Lower lobe of right lung (tissue), 2 donors: Measurements from ENCODE around the gene MAN2A1. TPM values are rescaled to one million over a fixed set of nuclear protein-coding genes. Genes with fewer than 3 reads are reported as not detected.

Experiments
- ATAC-seq, 2 donors: fragments of 200-7000 bp; cut with Tn5 transposase; one replicate each; pipeline ENCODE4 v1.9.1; 2020 to 2022; ENCODE audit warnings: mild to moderate bottlenecking in 2 of 2, moderate library complexity in 2 of 2
- DNase-seq: peaks from one replicate; pipeline ENCODE4 v3.0.0-alpha.2; 2020
- H3K27ac ChIP-seq: fragments of 200-600 bp; one replicate; pipeline ENCODE4 v1.8.0; 2022
- H3K27me3 ChIP-seq: fragments of 200-600 bp; one replicate; pipeline ENCODE4 v1.8.0; 2022; ENCODE audit warnings: low read depth
- H3K36me3 ChIP-seq: fragments of 200-600 bp; one replicate; pipeline ENCODE4 v1.8.0; 2022; ENCODE audit warnings: mild to moderate bottlenecking
- H3K4me1 ChIP-seq: fragments of 200-600 bp; one replicate; pipeline ENCODE4 v1.8.0; 2022
- H3K4me3 ChIP-seq: fragments of 200-600 bp; one replicate; pipeline ENCODE4 v1.8.0; 2022; ENCODE audit warnings: mild to moderate bottlenecking
- H3K9me3 ChIP-seq: fragments of 200-600 bp; one replicate; pipeline ENCODE4 v1.8.0; 2022
- CTCF ChIP-seq: fragments of 200-600 bp; IDR thresholded peaks from one replicate; pipeline ENCODE4 v1.8.0; 2022; ENCODE audit warnings: antibody characterized with exemption, mild to moderate bottlenecking
- intact Hi-C: fragments of 100-400 bp; cut with DNase I; formaldehyde crosslinking; loops from one replicate; pipeline ENCODE4 v1.11.0; 2022
- total RNA-seq: library from RNA; stranded (reverse); fragmentation: NEBNext Ultra II Directional; extraction: Animal tissue kit (Norgen Biotek cat#: 25700); gene quantifications from one replicate; pipeline ENCODE4 v1.2.1, GENCODE V29; 2021
- donor health status: DM: no; HTN: yes; CAD: no; lungs with severe emphysema.

The MAN2A1 gene
- total RNA-seq, 1 donor from 2014 or later, result 42.9 TPM

- H3K27me3 ChIP-seq, result no peaks in the 10 kb centered on the region
- H3K36me3 ChIP-seq, result no peaks in the 10 kb centered on the region
- H3K27ac ChIP-seq, result no peak overlapping the region
- intact Hi-C loops, result no loop called here
- no peak for TF ChIP-seq CTCF
- H3K4me3 ChIP-seq, result no peak overlapping the region
- ATAC-seq, result no peak
- H3K4me1 ChIP-seq, result no peaks in the 10 kb centered on the region
- no peak for DNase-seq
- no peaks in the 10 kb centered on the region for H3K9me3 ChIP-seq
Observed at GRCh38 chr5:109678447-109678846, 11.3 kb upstream of the MAN2A1 start.

- H3K4me3 ChIP-seq, result no peak overlapping the region
- ATAC-seq (no peak), DNase-seq (no peak)
- H3K36me3 ChIP-seq, result no peaks in the 10 kb centered on the region
- no peak for TF ChIP-seq CTCF
- no peaks in the 10 kb centered on the region for H3K9me3 ChIP-seq
- intact Hi-C loops, result no loop called here
- H3K27me3 ChIP-seq, result no peaks in the 10 kb centered on the region
- H3K27ac ChIP-seq, result no peak overlapping the region
- H3K4me1 ChIP-seq, result no peaks in the 10 kb centered on the region
Observed at GRCh38 chr5:109681763-109682162, 8.0 kb upstream of the MAN2A1 start.

GRCh38 chr5:109682383-109682782, 7.3 kb upstream of the MAN2A1 start:
- TF ChIP-seq CTCF, result no peak
- Histone ChIP-seq H3K27me3 (no peaks in the 10 kb centered on the region), H3K4me3 (no peak overlapping the region), H3K36me3 (no peaks in the 10 kb centered on the region), H3K27ac (no peak overlapping the region), H3K9me3 (no peaks in the 10 kb centered on the region), H3K4me1 (no peaks in the 10 kb centered on the region)
- no peak for DNase-seq
- intact Hi-C loops, result no loop called here
- ATAC-seq, result no peak

- Histone ChIP-seq H3K27me3 (no peaks in the 10 kb centered on the region), H3K36me3 (no peaks in the 10 kb centered on the region), H3K27ac (no peak overlapping the region), H3K9me3 (no peaks in the 10 kb centered on the region), H3K4me1 (no peaks in the 10 kb centered on the region), H3K4me3 (no peak overlapping the region)
- DNase-seq, result no peak
- intact Hi-C loops, result no loop called here
- no peak for TF ChIP-seq CTCF
- no peak for ATAC-seq
Observed at GRCh38 chr5:109685916-109686315, 3.8 kb upstream of the MAN2A1 start.

- DNase-seq (no peak), ATAC-seq (no peak)
- Histone ChIP-seq H3K36me3 (no peaks in the 10 kb centered on the region), H3K9me3 (no peaks in the 10 kb centered on the region), H3K4me1 (peaks cover 19% of the 10 kb centered on the region), H3K27me3 (no peaks in the 10 kb centered on the region), H3K27ac (peak overlapping the region; percentile 94), H3K4me3 (peak overlapping the region; percentile 89)
- intact Hi-C loops, result no loop called here
- peak; percentile 55 for TF ChIP-seq CTCF
Observed at GRCh38 chr5:109688630-109688969, 1.1 kb upstream of the MAN2A1 start.
